GM12864 (cell line): ENCODE data around the gene KIAA2012.

Experiments used
- DNase-seq: peaks from one replicate; pipeline ENCODE4 v3.0.0-alpha.2; 2011; ENCODE audit warnings: low read depth
- H3K4me3 ChIP-seq: 2 replicates; pipeline ENCODE4 v1.5.1; 2011; ENCODE audit warnings: mild to moderate bottlenecking, low read depth, low read length, control low read depth
- TF ChIP-seq, protein P1 (sequence below): IDR thresholded peaks from 2 replicates; pipeline ENCODE4 v1.5.1; 2011; ENCODE audit warnings: low read depth, mild to moderate bottlenecking, moderate library complexity, low read length, control low read depth, inconsistent platforms; ENCODE audit errors: missing control alignments

The KIAA2012 gene

DNA sequence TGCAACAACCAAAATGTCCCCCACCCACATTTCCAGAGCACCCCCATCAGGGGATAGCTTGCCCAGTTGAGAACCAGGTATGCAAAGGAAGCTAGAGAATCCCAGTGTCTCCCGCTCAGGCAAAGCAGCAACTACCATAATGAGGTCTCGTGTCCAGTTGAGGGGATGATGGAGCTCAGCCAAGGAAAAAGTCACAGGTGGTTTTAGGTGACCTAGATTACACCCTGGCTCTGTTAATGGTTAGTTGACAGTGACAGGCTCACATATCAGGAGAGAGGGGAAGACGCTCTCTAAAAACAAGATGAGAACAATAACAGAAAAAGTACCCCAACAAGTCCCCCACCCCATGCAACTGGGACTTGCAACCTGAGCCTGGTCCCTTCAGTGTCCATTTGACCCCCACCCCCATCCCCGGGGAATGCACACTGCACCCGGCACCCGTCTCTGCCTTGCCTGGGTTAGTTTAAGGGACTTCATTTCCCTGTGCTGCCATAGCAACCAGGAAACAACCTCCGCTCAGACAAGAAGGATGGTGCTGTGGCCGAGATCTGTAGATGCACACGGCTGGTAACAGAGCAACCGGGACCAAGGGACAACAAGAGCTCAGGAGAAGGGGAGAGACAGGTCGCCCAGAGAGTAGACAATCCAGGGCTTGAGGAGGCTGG lies at the start of gene KIAA2012:
TSS of gene KIAA2012 (plus strand) at position 519 of the 665 bp plus-strand sequence. CDS start 373 bp downstream, outside the sequence.
- TF ChIP-seq, protein P1, sequence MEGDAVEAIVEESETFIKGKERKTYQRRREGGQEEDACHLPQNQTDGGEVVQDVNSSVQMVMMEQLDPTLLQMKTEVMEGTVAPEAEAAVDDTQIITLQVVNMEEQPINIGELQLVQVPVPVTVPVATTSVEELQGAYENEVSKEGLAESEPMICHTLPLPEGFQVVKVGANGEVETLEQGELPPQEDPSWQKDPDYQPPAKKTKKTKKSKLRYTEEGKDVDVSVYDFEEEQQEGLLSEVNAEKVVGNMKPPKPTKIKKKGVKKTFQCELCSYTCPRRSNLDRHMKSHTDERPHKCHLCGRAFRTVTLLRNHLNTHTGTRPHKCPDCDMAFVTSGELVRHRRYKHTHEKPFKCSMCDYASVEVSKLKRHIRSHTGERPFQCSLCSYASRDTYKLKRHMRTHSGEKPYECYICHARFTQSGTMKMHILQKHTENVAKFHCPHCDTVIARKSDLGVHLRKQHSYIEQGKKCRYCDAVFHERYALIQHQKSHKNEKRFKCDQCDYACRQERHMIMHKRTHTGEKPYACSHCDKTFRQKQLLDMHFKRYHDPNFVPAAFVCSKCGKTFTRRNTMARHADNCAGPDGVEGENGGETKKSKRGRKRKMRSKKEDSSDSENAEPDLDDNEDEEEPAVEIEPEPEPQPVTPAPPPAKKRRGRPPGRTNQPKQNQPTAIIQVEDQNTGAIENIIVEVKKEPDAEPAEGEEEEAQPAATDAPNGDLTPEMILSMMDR, result no peak
- H3K4me3 ChIP-seq, result no peak within 1 kb of the TSS
- DNase-seq, result no peak

DNA sequence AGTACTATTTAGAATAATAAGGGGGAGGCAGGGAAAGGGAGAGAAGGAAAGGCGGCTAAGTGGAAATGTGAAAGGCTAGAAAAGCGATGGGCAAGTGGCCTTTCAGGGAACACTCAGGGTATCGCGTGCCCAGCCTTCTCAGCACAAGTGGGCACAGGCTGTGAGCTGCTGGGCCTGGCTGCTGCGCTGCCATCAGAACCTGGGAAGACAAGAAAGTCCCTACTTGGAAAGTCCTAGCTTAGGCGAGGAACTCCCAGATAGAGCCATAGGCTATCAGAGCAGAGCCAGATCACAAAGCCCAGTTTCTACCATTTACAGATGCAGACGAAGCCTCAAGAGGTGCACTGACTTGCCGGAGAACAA lies 49.2 kb upstream of the KIAA2012 start:
- TF ChIP-seq, protein P1, result no peak
- no peak overlapping the region for H3K4me3 ChIP-seq
- no peak for DNase-seq

DNA sequence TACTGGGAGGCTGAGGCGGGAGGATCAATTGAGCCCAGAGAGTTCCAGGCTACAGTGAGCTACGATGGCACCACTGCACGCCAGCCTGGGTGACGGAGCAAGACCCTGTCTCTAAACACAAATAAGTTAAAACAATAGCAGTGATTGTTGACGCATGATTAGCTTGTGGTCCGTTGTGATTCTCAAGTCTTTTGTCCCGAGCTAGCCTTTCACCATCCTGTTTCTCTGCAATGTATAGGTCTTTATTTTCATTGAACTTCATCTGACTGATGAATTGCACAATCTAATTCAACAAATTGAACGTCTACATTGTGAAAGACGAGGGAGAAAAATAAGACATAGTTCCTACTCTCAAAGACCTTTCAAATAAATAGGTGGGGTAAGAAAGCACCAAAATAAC lies 48.2 kb upstream of the KIAA2012 start:
- no peak overlapping the region for H3K4me3 ChIP-seq
- DNase-seq, result no peak
- TF ChIP-seq, protein P1, result no peak

DNA sequence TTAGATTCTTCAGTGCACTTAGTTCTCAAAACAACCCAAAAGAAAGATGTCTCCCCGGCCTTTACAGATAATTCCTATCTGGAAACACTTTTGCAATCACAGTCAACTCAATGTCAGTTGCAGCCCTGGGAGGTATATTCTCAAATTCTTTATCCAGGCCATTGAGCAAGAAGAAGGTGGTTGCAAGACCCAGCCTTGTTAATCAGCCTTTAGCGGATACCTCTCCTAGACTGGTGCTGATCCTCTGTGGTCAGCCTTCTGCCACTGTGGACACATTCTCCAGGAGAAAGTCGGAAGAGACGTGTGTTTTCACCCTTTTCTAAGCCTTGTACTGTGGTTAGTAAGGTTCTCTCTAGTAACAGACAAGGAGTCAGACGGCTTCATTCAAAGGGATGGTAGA lies 47.2 kb upstream of the KIAA2012 start:
- H3K4me3 ChIP-seq, result no peak overlapping the region
- DNase-seq, result no peak
- TF ChIP-seq, protein P1, result no peak

DNA sequence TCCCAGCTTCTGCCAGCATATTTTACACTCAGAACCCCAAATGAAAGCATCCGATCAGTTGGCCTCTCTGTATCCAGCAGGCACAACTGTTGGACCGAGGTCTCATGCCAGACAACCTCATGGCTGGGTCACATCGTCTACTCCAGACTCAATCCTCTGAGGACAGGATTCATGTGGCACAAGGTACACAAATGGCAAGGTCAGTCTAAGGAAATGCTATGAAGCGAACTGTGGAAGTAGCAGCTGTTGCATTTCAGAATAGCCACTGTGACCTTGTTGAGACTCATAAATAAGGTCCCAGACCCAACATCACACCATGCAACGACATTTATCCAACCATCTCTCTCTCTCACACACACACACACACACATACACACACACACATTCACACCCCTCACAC lies 46.5 kb upstream of the KIAA2012 start:
- TF ChIP-seq, protein P1, result no peak
- DNase-seq, result no peak
- no peak overlapping the region for H3K4me3 ChIP-seq

DNA sequence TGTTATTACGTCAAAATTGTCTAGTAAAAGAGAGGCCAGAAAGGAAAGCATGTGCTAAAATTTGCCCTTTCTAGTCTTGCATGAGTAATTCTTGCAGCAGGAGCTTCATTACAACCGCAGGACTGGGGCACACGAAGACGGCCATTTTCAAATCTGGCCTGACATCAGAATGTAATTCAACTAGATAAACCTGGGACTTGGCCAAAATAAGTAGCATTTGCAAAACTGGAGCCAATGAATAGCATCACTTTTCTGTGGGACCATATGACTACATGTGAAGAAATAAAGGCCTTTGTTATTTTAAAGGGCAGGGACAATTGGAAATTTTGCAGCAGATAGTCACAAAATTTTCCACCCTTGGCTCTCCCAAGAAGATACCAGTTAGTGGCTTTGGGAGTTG lies 42.4 kb upstream of the KIAA2012 start:
- DNase-seq, result no peak
- TF ChIP-seq, protein P1, result no peak

More for the DNA sequence above, 42.4 kb upstream of the KIAA2012 start:
- no peak overlapping the region for H3K4me3 ChIP-seq
